NB4 (cell line): ENCODE results near the gene MLXIP.

ENCODE experiments used
- CTCF ChIP-seq: IDR thresholded peaks from one replicate; pipeline ENCODE4 v1.5.1; 2012; ENCODE audit warnings: low read depth, low read length
- MAX ChIP-seq: IDR thresholded peaks from 2 replicates; pipeline ENCODE4 v1.6.1; 2011; ENCODE audit warnings: low read depth, low read length
- POLR2A ChIP-seq: IDR thresholded peaks from 2 replicates; pipeline ENCODE4 v1.6.1; 2011; ENCODE audit warnings: mild to moderate bottlenecking; ENCODE audit not compliant: insufficient read length; ENCODE audit errors: extremely low read depth

GRCh38 chr12:122097584-122097926 lies 19.0 kb downstream of the MLXIP start:
- TF ChIP-seq POLR2A (no peak), CTCF (no peak), MAX (no peak)
